Mesothelial cell of epicardium (in vitro differentiated cells): Measurements from ENCODE around the gene ANLN. TPM values are rescaled to one million over a fixed set of nuclear protein-coding genes. Genes with fewer than 3 reads are reported as not detected.

Experiments used
- DNase-seq, 2 experiments: peaks; one replicate each; pipeline ENCODE4 v3.0.0; 2021; ENCODE audit warnings: low spot score in 2 of 2; ENCODE audit not compliant: unreplicated experiment in 2 of 2
- H3K27ac Mint-ChIP-seq: 2 replicates; pipeline ENCODE4 v1.8.0; 2021; ENCODE audit warnings: mixed read lengths
- H3K27me3 Mint-ChIP-seq: 2 replicates; pipeline ENCODE4 v1.8.0; 2021; ENCODE audit warnings: low read depth, mixed read lengths
- H3K36me3 Mint-ChIP-seq: 2 replicates; pipeline ENCODE4 v1.8.0; 2021; ENCODE audit warnings: mixed read lengths
- H3K4me1 Mint-ChIP-seq: 2 replicates; pipeline ENCODE4 v1.8.0; 2021; ENCODE audit warnings: mixed read lengths
- H3K4me3 Mint-ChIP-seq: 2 replicates; pipeline ENCODE4 v1.8.0; 2021; ENCODE audit warnings: mild to moderate bottlenecking, moderate library complexity, mixed read lengths
- H3K9me3 Mint-ChIP-seq: 2 replicates; pipeline ENCODE4 v1.8.0; 2021; ENCODE audit warnings: mixed read lengths
- CTCF ChIP-seq: fragments of 200-600 bp; sonication (generic); IDR thresholded peaks from one replicate; pipeline ENCODE4 v1.5.0; 2021; ENCODE audit warnings: antibody characterized with exemption; ENCODE audit not compliant: unreplicated experiment
- total RNA-seq: library from RNA; stranded (reverse); gene quantifications from 3 replicates; pipeline ENCODE4 v1.2.1, GENCODE V29; 2021

The ANLN gene
- total RNA-seq: 30.0 to 31.2 TPM (median 30.5 TPM) in 3 replicates

- Mint-ChIP-seq H3K36me3 (no peaks in the 10 kb centered on the region), H3K27me3 (no peaks in the 10 kb centered on the region), H3K4me3 (peak within 1 kb of the TSS; percentile 81), H3K4me1 (peaks cover 39% of the 10 kb centered on the region), H3K9me3 (no peaks in the 10 kb centered on the region), H3K27ac (peak within 1 kb of the TSS; percentile 92)
- peak; percentile 89 to 94 for DNase-seq
- TF ChIP-seq CTCF: no peak
These were observed at the start of gene ANLN for GRCh38 chr7:36389371-36390198. TSS of gene ANLN (plus strand) at chr7:36389862. CDS start at chr7:36390027, 165 bp downstream.

GRCh38 chr7:36343548-36343947 is 46.1 kb upstream of the ANLN start:
- no peak for TF ChIP-seq CTCF
- no peak for DNase-seq
- peaks cover 8% of the 10 kb centered on the region for H3K4me1 Mint-ChIP-seq
- H3K4me3 Mint-ChIP-seq: no peak overlapping the region
- peaks cover 4% of the 10 kb centered on the region for H3K36me3 Mint-ChIP-seq
- no peak overlapping the region for H3K27ac Mint-ChIP-seq
- H3K27me3 Mint-ChIP-seq: no peaks in the 10 kb centered on the region
- H3K9me3 Mint-ChIP-seq: peaks cover 6% of the 10 kb centered on the region

- Mint-ChIP-seq H3K27ac (no peak overlapping the region), H3K4me3 (no peak overlapping the region), H3K4me1 (peaks cover 16% of the 10 kb centered on the region), H3K27me3 (no peaks in the 10 kb centered on the region), H3K9me3 (peaks cover 6% of the 10 kb centered on the region), H3K36me3 (peaks cover 4% of the 10 kb centered on the region)
- DNase-seq: no peak
- TF ChIP-seq CTCF: no peak
These were observed 45.0 kb upstream of the ANLN start for GRCh38 chr7:36344622-36345021.

GRCh38 chr7:36346260-36346831 is 43.3 kb upstream of the ANLN start:
- H3K4me1 Mint-ChIP-seq: peaks cover 19% of the 10 kb centered on the region
- H3K4me3 Mint-ChIP-seq: no peak overlapping the region
- H3K9me3 Mint-ChIP-seq: peaks cover 6% of the 10 kb centered on the region
- H3K36me3 Mint-ChIP-seq: peaks cover 4% of the 10 kb centered on the region
- TF ChIP-seq CTCF: no peak
- no peak overlapping the region for H3K27ac Mint-ChIP-seq
- no peaks in the 10 kb centered on the region for H3K27me3 Mint-ChIP-seq
- DNase-seq: no peak

- Mint-ChIP-seq H3K4me1 (peaks cover 19% of the 10 kb centered on the region), H3K36me3 (peaks cover 4% of the 10 kb centered on the region), H3K9me3 (peaks cover 6% of the 10 kb centered on the region), H3K27me3 (no peaks in the 10 kb centered on the region), H3K4me3 (no peak overlapping the region), H3K27ac (peak overlapping the region; percentile 18)
- TF ChIP-seq CTCF: no peak
- no peak for DNase-seq
These were observed 41.4 kb upstream of the ANLN start for GRCh38 chr7:36348256-36348655.
